Activated effector memory CD4-positive, alpha-beta T cell treated with Interleukin-2 at 50 U/mL for 16 hours (primary cell): ENCODE results near the gene SNTB2.

Experiments
- DNase-seq: peaks from one replicate; pipeline ENCODE4 v3.0.0-alpha.2; 2020

SNTB2 gene

GRCh38 chr16:69321080-69321479 is 134.1 kb downstream of the SNTB2 start:
- DNase-seq: no peak

GRCh38 chr16:69322343-69322742 is 135.4 kb downstream of the SNTB2 start:
- no peak for DNase-seq

GRCh38 chr16:69323415-69323814 is 136.5 kb downstream of the SNTB2 start:
- no peak for DNase-seq

- DNase-seq: no peak
These were observed 137.1 kb downstream of the SNTB2 start for GRCh38 chr16:69324013-69324531.

DNA sequence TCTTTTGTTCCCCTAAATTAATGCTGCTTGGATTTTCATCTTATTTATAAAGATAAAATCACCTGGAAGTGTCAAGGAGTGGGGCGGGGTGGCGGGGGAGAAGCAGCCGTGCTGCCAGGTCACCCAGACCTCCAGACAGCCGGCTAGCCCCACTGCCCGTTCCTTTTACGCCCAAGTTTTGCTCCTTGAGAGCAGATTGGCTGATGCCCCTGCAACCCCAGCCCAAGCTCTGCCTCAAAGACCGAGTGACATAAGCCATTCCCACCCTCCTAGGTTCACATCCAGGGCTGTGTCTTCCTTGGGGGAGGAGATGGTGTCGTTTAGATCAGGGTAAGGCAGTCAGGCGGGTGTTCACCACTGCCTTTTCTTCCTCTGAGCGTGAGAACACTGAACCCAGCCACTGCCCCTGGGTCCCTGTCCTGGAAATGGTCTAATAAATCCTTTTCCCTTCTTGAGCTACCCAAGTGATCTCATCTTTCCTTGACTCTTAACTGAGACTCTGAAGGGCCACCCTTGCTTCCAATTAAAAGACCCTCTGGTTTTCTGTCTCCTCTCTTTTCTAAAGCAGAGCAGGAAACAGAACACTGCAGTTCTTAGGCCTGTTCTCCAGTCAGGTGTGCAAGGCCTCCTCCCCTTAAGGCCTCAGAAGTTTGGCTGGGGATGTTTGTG is 137.8 kb downstream of the SNTB2 start:
- no peak for DNase-seq

DNA sequence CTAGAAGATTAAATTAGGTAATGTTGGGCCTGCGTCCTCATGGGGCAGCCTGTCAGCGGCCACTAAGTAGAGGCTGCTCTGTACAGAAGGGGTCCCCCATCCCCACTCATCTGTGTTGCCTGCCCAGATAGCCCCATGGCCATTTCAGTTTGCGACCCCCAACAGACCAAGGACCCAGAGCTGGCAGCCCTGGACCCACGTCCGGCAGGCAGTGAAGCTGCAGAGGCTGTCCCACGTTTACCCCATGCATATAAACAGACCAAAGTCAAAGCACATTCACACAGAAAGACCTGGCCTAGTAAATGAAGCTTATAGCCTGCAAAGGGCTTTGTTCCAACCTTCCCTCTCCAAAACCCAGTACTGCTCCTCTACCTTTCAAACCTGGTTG is 138.8 kb downstream of the SNTB2 start:
- no peak for DNase-seq

DNA sequence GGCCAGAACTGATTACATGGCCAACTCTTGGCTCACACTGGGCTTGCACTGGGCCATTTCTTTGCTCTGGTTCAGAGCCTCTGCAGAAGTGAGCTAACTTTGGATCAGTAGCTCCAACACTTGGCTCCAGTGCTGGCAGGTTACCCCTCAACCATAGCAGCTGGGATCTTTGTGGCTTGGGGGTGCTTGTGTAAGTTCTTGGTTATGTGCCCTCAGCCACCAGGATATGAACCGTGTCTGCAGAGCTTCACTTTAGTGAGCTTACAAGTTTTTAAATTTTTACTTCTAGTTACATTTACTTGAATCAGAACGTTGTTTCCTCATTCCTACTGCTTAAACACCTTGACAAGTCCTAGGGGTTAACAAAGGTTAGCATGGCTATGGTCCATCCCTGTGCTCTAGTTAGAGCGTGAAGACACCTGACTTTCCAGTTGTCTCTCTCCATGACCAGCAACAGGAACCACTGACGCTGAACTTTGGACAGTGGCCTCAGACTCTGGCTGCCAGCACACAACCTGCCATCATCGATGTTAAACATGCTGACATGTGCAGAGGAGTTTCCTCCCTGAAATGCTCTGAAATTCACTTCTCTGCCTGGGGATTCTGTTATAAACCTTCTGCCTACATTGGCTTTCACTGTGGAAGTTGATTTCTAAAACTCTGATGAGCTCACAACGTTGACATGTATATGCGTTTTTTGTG is 139.4 kb downstream of the SNTB2 start:
- DNase-seq: no peak

DNA sequence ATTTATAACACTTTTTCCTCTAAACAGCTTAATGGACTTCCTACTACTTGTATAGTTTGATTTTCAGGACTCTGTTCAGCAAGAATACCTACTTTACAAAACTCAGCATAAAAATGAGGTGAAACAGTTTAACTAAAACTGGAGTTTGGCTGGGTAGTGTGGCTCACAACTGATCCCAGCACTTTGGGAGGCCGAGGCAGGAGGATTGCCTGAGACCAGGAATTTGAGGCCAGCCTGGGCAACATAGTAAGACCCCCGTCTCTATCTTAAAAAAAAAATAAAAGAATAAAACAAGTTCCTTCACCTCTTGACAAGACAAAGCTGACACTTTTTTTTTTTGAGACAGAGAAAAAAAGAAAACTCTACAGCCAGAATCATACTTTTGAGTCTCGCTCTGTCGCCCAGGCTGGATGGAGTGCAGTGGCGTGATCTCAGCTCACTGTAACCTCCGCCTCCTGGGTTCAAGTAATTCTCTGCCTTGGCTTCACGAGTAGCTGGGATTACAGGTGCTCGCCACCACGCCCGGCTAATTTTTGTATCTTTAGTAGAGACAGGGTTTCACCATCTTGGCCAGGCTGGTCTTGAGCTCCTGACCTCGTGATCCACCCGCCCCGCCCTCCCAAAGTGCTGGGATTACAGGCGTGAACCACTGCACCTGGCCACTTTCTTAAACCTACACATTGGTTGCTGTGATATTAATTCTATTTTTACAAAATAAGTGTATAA is 140.8 kb downstream of the SNTB2 start:
- no peak for DNase-seq

GRCh38 chr16:69328854-69329316 is 141.9 kb downstream of the SNTB2 start:
- no peak for DNase-seq

DNA sequence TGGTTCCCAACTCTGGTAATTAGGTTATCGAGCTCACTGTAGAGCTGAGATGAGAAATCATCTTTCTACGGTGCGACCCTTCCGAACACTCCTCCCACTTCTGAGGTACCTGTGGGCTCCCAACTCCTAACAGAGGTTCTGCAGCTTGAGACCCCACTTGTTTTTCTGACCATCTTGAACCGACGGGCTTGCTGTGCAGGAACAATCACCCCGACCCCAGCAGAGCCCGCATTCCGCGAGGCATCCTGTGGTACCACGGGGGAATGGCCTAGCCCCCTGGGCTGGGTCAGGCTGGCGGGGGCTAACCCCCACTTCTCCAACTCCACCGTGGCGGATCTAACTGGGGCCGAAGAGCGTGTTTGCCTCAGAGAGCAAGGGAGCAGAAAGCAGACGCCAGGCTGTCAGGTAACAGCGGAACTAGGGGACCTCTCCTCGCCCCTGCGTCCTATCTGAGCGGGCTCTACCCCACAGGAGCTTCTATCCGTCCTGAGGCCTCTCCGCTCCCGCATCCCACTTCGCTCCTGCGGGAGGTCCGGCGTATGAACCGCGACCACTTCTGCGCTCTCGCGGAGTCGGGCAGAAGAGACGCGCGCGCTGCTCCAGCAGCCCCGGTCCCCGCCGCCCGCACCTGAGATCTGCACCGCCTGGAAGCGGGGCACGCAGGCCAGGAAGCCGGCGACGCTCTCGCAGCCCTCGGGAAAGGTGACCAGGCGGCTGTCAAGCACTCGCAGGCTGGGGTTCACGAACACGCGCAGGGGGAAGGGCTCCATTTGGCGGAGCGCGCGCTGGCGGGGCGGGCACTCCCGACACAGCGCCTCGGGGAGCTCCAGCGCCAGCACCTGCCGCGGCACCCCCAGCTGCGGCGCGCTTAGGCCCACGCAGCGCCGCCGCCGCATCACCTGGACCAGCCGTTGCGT is 142.7 kb downstream of the SNTB2 start:
- DNase-seq: no peak

GRCh38 chr16:69330286-69331109 is 143.5 kb downstream of the SNTB2 start, which contains the start of gene PDF:
PDF (minus strand) TSS chr16:69330588; CDS start chr16:69330570, 18 bp downstream.
- peak; percentile 79 for DNase-seq

GRCh38 chr16:69334696-69335095 is 147.7 kb downstream of the SNTB2 start:
- no peak for DNase-seq

- no peak for DNase-seq
These were observed 151.8 kb downstream of the SNTB2 start for GRCh38 chr16:69338557-69339288.

GRCh38 chr16:69339289-69340094 is 152.5 kb downstream of the SNTB2 start, which contains the start of the genes COG8 and NIP7:
COG8 (minus strand) TSS chr16:69339564; CDS start chr16:69339552, 12 bp downstream.
NIP7 (plus strand) TSS chr16:69339772; CDS start chr16:69339830, 58 bp downstream.
- peak; percentile 89 for DNase-seq

GRCh38 chr16:69340095-69340644 is 153.2 kb downstream of the SNTB2 start:
- no peak for DNase-seq

GRCh38 chr16:69344171-69344570 is 157.2 kb downstream of the SNTB2 start:
- no peak for DNase-seq

- no peak for DNase-seq
These were observed 159.0 kb downstream of the SNTB2 start for GRCh38 chr16:69345923-69346322.

DNA sequence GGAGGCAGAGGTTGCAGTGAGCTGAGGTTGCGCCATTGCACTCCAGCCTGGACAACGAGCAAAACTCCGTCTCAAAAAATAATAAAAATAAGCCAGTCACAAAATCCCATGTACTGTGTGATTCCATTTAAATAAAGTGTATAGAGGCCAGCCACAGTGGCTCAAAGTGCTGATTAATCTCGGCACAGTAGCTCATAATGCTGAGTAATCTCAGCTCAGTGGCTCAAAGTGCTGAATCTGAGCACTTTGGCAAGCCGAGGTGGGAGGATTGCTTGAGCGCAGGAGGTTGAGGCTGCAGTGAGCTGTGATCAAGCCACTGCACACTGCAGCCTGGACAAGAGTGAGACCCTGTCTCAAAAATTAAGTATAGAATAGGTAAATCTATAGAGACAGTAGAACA is 159.7 kb downstream of the SNTB2 start:
- no peak for DNase-seq

GRCh38 chr16:69348222-69348621 is 161.3 kb downstream of the SNTB2 start:
- DNase-seq: no peak
